Endothelial cell of umbilical vein (primary cell): ENCODE results near the gene TRPT1. TPM values are rescaled to one million over a fixed set of nuclear protein-coding genes. Genes with fewer than 3 reads are reported as not detected.

Source experiments
- BruUV-seq: library from RNA; stranded (reverse); fragments of 400-500 nt; replicated peaks from 2 replicates; lab custom pipeline; 2021; lab: Mats Ljungman, UMichigan
- CTCF ChIA-PET: fragments of 300-600, 350-600 bp; sonication (Branson Sonifier 250); formaldehyde crosslinking; loops from one replicate; lab custom pipeline; 2021; ENCODE audit warnings: antibody characterized with exemption, inconsistent platforms; lab: Charles Lee
- POLR2A ChIA-PET: fragments of 300-600, 350-600 bp; sonication (Branson Sonifier 250); formaldehyde crosslinking; loops from one replicate; lab custom pipeline; 2021; ENCODE audit warnings: antibody characterized with exemption, inconsistent platforms; lab: Charles Lee
- DNase-seq: peaks from one replicate; pipeline ENCODE4 v3.0.0-alpha.2; 2011; ENCODE audit warnings: low read depth, low spot score
- FAIRE-seq: peaks from 2 replicates; lab custom pipeline; 2011; peaks lifted over from hg19 to GRCh38; lab: Jason Lieb, UNC
- H2AFZ ChIP-seq: 2 replicates; pipeline ENCODE4 v1.6.0; 2012; ENCODE audit warnings: low read depth, low read length, control low read depth, inconsistent platforms
- H3K27ac ChIP-seq: 2 replicates; pipeline ENCODE4 v1.5.1; 2011; ENCODE audit warnings: low read depth, mild to moderate bottlenecking, control low read depth, low read length, moderate library complexity; ENCODE audit not compliant: insufficient read depth
- H3K27me3 ChIP-seq, 2 experiments: 2 replicates each; pipeline versions ENCODE4 v1.6.0 to v1.6.1; 2011; ENCODE audit warnings: low read length in 2 of 2, mixed read lengths in 1 of 2; ENCODE audit not compliant: control insufficient read depth in 2 of 2, insufficient read depth in 2 of 2
- H3K36me3 ChIP-seq, 2 experiments: 2 replicates in 1 of 2; 3 replicates in 1 of 2; pipeline ENCODE4 v1.5.1; 2011; ENCODE audit warnings: low read length in 2 of 2, mild to moderate bottlenecking in 1 of 2, moderate library complexity in 1 of 2; ENCODE audit not compliant: control insufficient read depth in 2 of 2, insufficient read depth in 2 of 2; ENCODE audit errors: extremely low read depth in 1 of 2
- H3K4me1 ChIP-seq: 3 replicates; pipeline ENCODE4 v1.5.1; 2011; ENCODE audit warnings: mild to moderate bottlenecking, low read length; ENCODE audit not compliant: control insufficient read depth, insufficient read depth; ENCODE audit errors: extremely low read depth
- H3K4me2 ChIP-seq: 2 replicates; pipeline ENCODE4 v1.6.1; 2011; ENCODE audit warnings: low read length, control low read depth, mixed read lengths; ENCODE audit not compliant: insufficient read depth
- H3K4me3 ChIP-seq, 3 experiments: fragments of 200-600 bp in 1 of 3; sonication (generic), shearing (Covaris generic) in 1 of 3; replicated peaks in 1 of 3; 2 replicates each; pipeline ENCODE4 v1.5.1; 2011 to 2016; ENCODE audit warnings: control low read depth in 3 of 3, low read length in 3 of 3, mild to moderate bottlenecking in 2 of 3, inconsistent platforms in 1 of 3, low read depth in 1 of 3, moderate library complexity in 1 of 3; ENCODE audit not compliant: insufficient read depth in 1 of 3
- H3K79me2 ChIP-seq: 2 replicates; pipeline ENCODE4 v1.6.0; 2012; ENCODE audit warnings: low read length, inconsistent platforms; ENCODE audit not compliant: control insufficient read depth, insufficient read depth
- H3K9ac ChIP-seq: replicated peaks from 2 replicates; pipeline ENCODE3; 2011; ENCODE audit warnings: low read length, control low read depth; ENCODE audit not compliant: insufficient read depth; ENCODE audit errors: extremely low read depth
- H3K9me1 ChIP-seq: replicated peaks from 3 replicates; pipeline ENCODE4 v1.6.0; 2011; ENCODE audit warnings: mild to moderate bottlenecking, low read length; ENCODE audit not compliant: control insufficient read depth, insufficient read depth; ENCODE audit errors: extremely low read depth
- H3K9me3 ChIP-seq: replicated peaks from 2 replicates; pipeline ENCODE4 v1.5.1; 2012; ENCODE audit warnings: low read length, inconsistent platforms; ENCODE audit not compliant: control insufficient read depth, insufficient read depth
- H4K20me1 ChIP-seq: replicated peaks from 2 replicates; pipeline ENCODE3; 2011; ENCODE audit warnings: mild to moderate bottlenecking, low read length; ENCODE audit not compliant: control insufficient read depth, insufficient read depth; ENCODE audit errors: extremely low read depth
- EZH2 ChIP-seq: IDR thresholded peaks from 2 replicates; pipeline ENCODE4 v1.6.1; 2012; ENCODE audit warnings: borderline replicate concordance, low read depth, mild to moderate bottlenecking, moderate library complexity, low read length, inconsistent platforms; ENCODE audit not compliant: severe bottlenecking
- FOS ChIP-seq: IDR thresholded peaks from 2 replicates; pipeline ENCODE4 v1.6.1; 2011; ENCODE audit warnings: mild to moderate bottlenecking, low read length, moderate library complexity, borderline replicate concordance; ENCODE audit not compliant: insufficient read depth
- GATA2 ChIP-seq: IDR thresholded peaks from 2 replicates; pipeline ENCODE4 v1.7.0; 2011; ENCODE audit warnings: low read depth, mild to moderate bottlenecking, moderate library complexity, mixed read lengths, low read length; ENCODE audit not compliant: insufficient read length, insufficient read depth
- JUN ChIP-seq: IDR thresholded peaks from 2 replicates; pipeline ENCODE4 v1.6.1; 2011; ENCODE audit warnings: borderline replicate concordance, low read depth; ENCODE audit not compliant: insufficient read length, insufficient read depth
- MYC ChIP-seq: IDR thresholded peaks from one replicate; pipeline ENCODE4 v1.6.1; 2011; ENCODE audit warnings: mild to moderate bottlenecking, low read depth, low read length
- POLR2A ChIP-seq: IDR thresholded peaks from 2 replicates; pipeline ENCODE4 v1.6.1; 2012; ENCODE audit warnings: low read depth, mild to moderate bottlenecking, control low read depth, low read length
- POLR2AphosphoS5 ChIP-seq: IDR thresholded peaks from 2 replicates; pipeline ENCODE4 v1.6.1; 2012; ENCODE audit warnings: low read depth, mild to moderate bottlenecking, control low read depth, low read length, moderate library complexity; ENCODE audit not compliant: insufficient read depth
- dilution Hi-C: fragments of 300-500 bp; cut with MboI; formaldehyde crosslinking; loops from one replicate; pipeline ENCODE4 v1.15.0; 2019; ENCODE audit warnings: low sequenced_read_pairs; ENCODE audit not compliant: extremely low pct_ligation_motif_present
- intact Hi-C: fragments of 100-400 bp; cut with micrococcal nuclease; formaldehyde crosslinking; loops from one replicate; pipeline ENCODE4 v1.10.0; 2022
- polyA plus RNA-seq, 4 experiments: library from polyadenylated mRNA; depleted of rRNA in 3 of 4; stranded (reverse) in 3 of 4; unstranded in 1 of 4; fragments of >200 nt; gene quantifications; 2 replicates each; pipeline versions ENCODE4 v1.2.1 to v1.2.3, GENCODE V29; 2011 to 2012; ENCODE audit warnings: missing spikeins in 1 of 4
- total RNA-seq: library from RNA; stranded (reverse); gene quantifications from 2 replicates; pipeline ENCODE4 v1.2.3, GENCODE V29; 2021
- TF ChIP-seq, protein P1 (sequence below): IDR thresholded peaks from 2 replicates; pipeline ENCODE4 v1.6.1; 2011; ENCODE audit not compliant: insufficient read depth, insufficient read length
- TF ChIP-seq, protein P2 (sequence below), 2 donors: IDR thresholded peaks; 1 replicate in 1 of 2; 2 replicates in 1 of 2; pipeline ENCODE4 v1.5.1; 2011; ENCODE audit warnings: low read length in 2 of 2, mild to moderate bottlenecking in 2 of 2, moderate library complexity in 2 of 2, control low read depth in 1 of 2, inconsistent platforms in 1 of 2, low read depth in 1 of 2; ENCODE audit not compliant: insufficient read depth in 1 of 2; ENCODE audit errors: extremely low read depth in 1 of 2

The TRPT1 gene
- total and polyA plus RNA-seq, 2 donors (not counting 3 experiments of a cell fraction or from before 2014, with no cell fraction given) = 26.2 to 56.6 TPM

DNA sequence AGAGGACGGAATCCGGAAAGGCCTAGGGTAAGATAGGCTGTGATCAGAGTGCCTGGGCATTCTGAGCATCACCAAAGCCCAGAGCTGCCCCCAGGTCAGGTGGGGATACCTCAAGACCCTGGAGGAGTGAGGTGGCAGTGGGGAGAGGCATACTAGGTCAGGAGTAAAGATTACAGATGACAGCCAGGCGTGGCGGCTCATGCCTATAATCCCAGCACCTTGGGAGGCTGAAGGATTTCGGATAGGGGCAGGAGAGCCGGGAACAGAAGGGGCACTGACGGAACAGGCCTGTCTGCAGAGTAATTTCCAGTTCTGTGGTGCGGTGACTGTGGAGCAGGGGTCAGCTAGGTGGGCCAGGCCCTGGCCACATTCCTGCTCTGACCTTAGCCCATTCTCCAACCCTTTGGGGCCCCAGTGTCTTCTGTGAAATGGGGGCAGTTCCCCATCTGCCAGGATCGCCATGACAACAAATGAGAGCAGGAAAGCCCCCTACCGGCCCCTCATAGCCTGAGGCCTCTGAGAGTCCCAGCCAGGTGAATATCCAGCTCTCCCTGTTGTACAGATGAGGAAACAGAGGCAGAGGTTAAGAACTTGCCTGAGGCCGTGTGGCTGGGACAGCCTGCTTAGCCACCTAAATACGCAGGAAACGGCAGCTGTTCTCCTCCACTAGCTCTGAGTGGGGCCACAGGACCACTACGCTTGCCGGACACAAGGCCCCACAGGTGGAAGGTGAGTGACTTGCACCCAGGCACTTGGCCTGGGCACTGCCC is 49.2 kb upstream of the TRPT1 start:
- H4K20me1 ChIP-seq = no peaks in the 10 kb centered on the region
- intact Hi-C loops = no loop called here
- BruUV-seq = no TSS peak
- no peaks in the 10 kb centered on the region for H3K9me1 ChIP-seq
- DNase-seq (no peak), FAIRE-seq (no peak)
- H3K4me2 ChIP-seq = no peak overlapping the region
- TF ChIP-seq, protein P1, sequence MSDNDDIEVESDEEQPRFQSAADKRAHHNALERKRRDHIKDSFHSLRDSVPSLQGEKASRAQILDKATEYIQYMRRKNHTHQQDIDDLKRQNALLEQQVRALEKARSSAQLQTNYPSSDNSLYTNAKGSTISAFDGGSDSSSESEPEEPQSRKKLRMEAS = no peak
- TF ChIP-seq POLR2A = no peak
- no peak for TF ChIP-seq JUN
- TF ChIP-seq, protein P2, sequence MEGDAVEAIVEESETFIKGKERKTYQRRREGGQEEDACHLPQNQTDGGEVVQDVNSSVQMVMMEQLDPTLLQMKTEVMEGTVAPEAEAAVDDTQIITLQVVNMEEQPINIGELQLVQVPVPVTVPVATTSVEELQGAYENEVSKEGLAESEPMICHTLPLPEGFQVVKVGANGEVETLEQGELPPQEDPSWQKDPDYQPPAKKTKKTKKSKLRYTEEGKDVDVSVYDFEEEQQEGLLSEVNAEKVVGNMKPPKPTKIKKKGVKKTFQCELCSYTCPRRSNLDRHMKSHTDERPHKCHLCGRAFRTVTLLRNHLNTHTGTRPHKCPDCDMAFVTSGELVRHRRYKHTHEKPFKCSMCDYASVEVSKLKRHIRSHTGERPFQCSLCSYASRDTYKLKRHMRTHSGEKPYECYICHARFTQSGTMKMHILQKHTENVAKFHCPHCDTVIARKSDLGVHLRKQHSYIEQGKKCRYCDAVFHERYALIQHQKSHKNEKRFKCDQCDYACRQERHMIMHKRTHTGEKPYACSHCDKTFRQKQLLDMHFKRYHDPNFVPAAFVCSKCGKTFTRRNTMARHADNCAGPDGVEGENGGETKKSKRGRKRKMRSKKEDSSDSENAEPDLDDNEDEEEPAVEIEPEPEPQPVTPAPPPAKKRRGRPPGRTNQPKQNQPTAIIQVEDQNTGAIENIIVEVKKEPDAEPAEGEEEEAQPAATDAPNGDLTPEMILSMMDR (IDR thresholded peaks at IDR 0.05; ENCODE audit: extremely low read depth in 1 of 2, insufficient read depth in 1 of 2, low read depth in 1 of 2, low read length in 2 of 2) = no peak
- TF ChIP-seq POLR2AphosphoS5 = no peak
- TF ChIP-seq MYC = no peak
- TF ChIP-seq FOS = no peak
- no peak for TF ChIP-seq GATA2
- no peak for TF ChIP-seq EZH2
- H3K36me3 ChIP-seq = peaks cover 2 to 16% of the 10 kb centered on the region in 2 experiments
- no peak overlapping the region for H2AFZ ChIP-seq
- H3K4me3 ChIP-seq = no peak overlapping the region
- no peaks in the 10 kb centered on the region for H3K9me3 ChIP-seq
- H3K27me3 ChIP-seq = no peaks in the 10 kb centered on the region
- POLR2A ChIA-PET = no interaction called here
- H3K79me2 ChIP-seq = no peaks in the 10 kb centered on the region
- H3K9ac ChIP-seq = no peak overlapping the region
- no peak overlapping the region for H3K27ac ChIP-seq
- CTCF ChIA-PET = interaction anchor here (1.3 to 4.4 kb wide), 2 partner anchors 26 to 80 kb away, joined by 3 to 20 read pairs; partner anchors contain the start of gene CATSPERZ
- peaks cover 4% of the 10 kb centered on the region for H3K4me1 ChIP-seq
- dilution Hi-C loops = no loop called here
